ENCODE measurements around the gene PPP2R2D. TPM values are rescaled to one million over a fixed set of nuclear protein-coding genes. Genes with fewer than 3 reads are reported as not detected.
"Not testable (repeated sequence)": the region's sequence is repeated elsewhere in the genome, so short reads cannot be mapped to it uniquely, and the experiment has no call there.

The PPP2R2D gene
- total and polyA plus RNA-seq, 12 donors = 26.8 to 46.5 (median 35.1) TPM

DNA sequence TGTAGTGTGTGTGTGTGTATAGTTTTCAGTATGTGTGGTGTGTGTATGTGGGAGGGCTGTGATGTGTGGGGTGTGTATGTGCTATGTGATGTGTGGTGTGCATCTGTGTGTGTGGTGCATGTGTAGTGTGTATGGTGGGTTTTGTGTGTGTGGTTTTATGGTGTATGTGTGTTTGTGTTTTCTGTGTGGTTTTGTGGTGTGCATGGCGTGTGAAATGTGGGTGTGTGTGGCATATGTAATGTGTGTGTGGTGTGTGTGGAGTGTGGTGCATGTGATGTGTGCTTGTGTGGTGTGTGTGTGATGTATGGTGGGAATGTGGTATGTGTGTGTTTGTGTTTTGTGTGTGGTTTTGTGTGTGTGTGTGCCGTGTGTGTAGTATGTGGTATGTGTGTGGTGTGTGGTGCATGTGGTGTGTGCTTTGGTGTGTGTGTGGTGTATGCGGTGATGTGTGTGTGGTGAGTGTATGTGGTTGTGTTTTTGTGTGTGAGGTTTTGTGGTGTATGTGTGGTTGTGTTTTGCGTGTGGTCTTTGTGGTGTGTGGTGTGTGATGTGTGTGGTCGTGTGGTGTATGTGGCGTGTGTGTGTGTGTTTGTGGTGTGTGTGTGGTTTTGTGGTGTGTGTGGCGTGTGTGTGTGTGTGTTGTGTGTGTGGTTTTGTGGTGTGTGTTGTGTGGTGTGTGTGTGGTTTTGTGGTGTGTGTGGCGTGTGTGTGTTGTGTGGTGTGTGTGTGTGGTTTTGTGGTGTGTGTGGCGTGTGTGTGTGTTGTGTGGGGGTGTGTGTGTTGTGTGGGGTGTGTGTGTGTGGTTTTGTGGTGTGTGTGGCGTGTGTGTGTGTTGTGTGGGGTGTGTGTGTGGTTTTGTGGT is 18.0 kb upstream of the PPP2R2D start:
- Histone ChIP-seq H3K27ac (no peak overlapping the region), H3K27me3 (peaks cover 0 to 17% (median 0%) of the 10 kb centered on the region in 7 donors), H3K4me3 (no peak overlapping the region), H3K9me3 (peaks cover 0 to 3% (median 0%) of the 10 kb centered on the region in 11 donors), H3K4me1 (peaks cover 0 to 8% (median 2%) of the 10 kb centered on the region in 9 donors), H3K36me3 (no peaks in the 10 kb centered on the region)
- intact Hi-C loops (cut with DNase I) = loop anchor here in 2 of 10 donors (10.0 kb wide), 1 partner anchor 262 kb away; no protein-coding TSS in a partner anchor
- no peak for ATAC-seq
- no peak for DNase-seq
- 95 to 96% methylated on average over 10 of the region's 10 CpGs for WGBS, 2 donors
- TF ChIP-seq, protein P1, sequence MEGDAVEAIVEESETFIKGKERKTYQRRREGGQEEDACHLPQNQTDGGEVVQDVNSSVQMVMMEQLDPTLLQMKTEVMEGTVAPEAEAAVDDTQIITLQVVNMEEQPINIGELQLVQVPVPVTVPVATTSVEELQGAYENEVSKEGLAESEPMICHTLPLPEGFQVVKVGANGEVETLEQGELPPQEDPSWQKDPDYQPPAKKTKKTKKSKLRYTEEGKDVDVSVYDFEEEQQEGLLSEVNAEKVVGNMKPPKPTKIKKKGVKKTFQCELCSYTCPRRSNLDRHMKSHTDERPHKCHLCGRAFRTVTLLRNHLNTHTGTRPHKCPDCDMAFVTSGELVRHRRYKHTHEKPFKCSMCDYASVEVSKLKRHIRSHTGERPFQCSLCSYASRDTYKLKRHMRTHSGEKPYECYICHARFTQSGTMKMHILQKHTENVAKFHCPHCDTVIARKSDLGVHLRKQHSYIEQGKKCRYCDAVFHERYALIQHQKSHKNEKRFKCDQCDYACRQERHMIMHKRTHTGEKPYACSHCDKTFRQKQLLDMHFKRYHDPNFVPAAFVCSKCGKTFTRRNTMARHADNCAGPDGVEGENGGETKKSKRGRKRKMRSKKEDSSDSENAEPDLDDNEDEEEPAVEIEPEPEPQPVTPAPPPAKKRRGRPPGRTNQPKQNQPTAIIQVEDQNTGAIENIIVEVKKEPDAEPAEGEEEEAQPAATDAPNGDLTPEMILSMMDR (IDR thresholded peaks at IDR 0.05) = no peak

DNA sequence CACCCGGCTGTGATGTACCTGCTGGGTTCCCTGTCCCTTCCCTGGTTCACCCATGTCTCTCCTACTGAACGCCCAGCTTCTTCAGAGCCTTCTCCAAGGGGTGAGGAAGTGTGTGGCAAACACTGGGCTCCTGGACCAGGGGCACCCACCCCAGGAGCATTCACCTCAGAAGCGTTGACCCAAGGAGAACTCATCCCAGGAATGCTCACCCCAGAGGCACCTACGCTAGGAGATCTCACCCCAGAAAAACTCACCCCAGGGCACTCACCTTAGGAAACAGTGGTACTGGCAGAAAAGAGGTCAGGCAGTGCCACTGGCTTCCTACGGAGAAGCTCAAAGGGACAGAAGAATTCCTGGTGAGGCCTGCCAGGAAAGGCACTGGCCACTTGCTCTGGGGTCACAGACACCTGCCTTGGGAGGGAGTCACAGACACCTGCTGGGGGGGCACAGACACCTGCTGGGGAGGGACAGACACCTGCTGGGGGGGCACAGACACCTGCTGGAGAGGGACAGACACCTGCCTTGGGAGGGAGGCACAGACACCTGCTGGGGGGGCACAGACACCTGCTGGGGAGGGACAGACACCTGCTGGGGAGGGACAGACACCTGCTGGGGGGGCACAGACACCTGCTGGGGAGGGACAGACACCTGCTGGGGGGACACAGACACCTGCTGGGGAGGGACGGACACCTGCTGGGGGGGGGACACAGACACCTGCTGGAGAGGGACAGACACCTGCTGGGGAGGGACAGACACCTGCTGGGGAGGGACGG is 17.0 kb upstream of the PPP2R2D start:
- intact Hi-C loops (cut with DNase I) = loop anchor here in 5 of 10 donors (2.0 to 10.0 kb wide), 3 partner anchors 139 to 261 kb away; no protein-coding TSS in a partner anchor
- H3K4me3 ChIP-seq, H3K9me3 ChIP-seq, H3K27ac ChIP-seq, H3K36me3 ChIP-seq, ATAC-seq, H3K4me1 ChIP-seq, DNase-seq: not testable (repeated sequence)
- peaks cover 0 to 17% (median 0%) of the 10 kb centered on the region in 7 donors for H3K27me3 ChIP-seq
- WGBS, 2 donors = 63 to 64% methylated on average over 7 of the region's 7 CpGs

DNA sequence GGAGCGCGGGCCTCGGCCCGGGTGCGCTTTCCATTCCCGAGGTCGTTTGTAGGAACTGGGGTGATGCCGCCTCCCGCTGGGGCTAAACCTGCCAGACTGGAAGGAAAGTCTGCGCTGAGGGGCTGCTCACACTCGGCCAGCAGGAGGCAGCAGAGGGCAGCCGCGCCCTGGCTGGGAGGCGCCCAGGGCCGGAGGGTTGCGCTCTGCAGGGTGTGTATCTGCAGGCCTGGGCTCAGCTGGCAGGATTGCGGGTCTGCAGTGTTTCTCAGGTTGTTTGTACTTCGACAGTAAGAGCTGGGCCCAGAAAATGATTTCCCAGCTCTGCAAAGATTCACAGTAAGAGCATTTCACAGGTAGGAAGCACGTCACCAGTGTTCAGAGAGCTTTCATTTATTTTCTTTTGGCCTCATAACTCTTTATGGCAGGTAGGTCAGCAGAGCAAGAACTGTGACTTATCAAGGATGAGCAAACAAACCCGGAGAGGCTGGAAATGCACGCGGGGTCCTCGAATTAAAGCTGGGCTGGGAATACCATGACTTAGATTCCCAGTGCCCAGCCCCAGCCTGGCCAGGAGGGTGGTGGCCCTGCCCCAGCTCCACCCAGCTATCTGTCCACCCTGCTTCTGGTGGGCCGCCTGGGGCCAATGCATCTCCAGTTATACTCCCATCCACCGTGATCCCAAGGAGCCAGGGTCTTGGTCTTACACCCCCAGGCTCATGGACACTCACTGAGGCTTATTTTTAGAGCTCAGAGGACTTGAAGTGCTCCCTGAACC is 15.2 kb upstream of the PPP2R2D start:
- ATAC-seq (peak; percentile 94 to 98 (median 95)), DNase-seq (peak; percentile 57 to 84)
- no peak overlapping the region for H3K27ac ChIP-seq
- peaks cover 0 to 8% (median 2%) of the 10 kb centered on the region in 9 donors for H3K4me1 ChIP-seq
- TF ChIP-seq, protein P1 (IDR thresholded peaks at IDR 0.05) = peak; percentile 95 to 98 (median 97)
- H3K27me3 ChIP-seq = peaks cover 0 to 24% (median 2%) of the 10 kb centered on the region in 7 donors
- H3K4me3 ChIP-seq = no peak overlapping the region
- no peaks in the 10 kb centered on the region for H3K36me3 ChIP-seq
- intact Hi-C loops (cut with DNase I) = loop anchor here (1.0 to 10.0 kb wide), 6 partner anchors 57 to 259 kb away; no protein-coding TSS in a partner anchor
- H3K9me3 ChIP-seq = no peaks in the 10 kb centered on the region
- WGBS, 2 donors = 21 to 23% methylated on average over 25 of the region's 25 CpGs

- TF ChIP-seq, protein P1 (IDR thresholded peaks at IDR 0.05) = no peak
- Histone ChIP-seq H3K9me3 (no peaks in the 10 kb centered on the region), H3K27ac (no peak overlapping the region), H3K36me3 (no peaks in the 10 kb centered on the region), H3K27me3 (peaks cover 0 to 30% (median 8%) of the 10 kb centered on the region in 7 donors), H3K4me3 (no peak overlapping the region), H3K4me1 (peaks cover 0 to 8% (median 2%) of the 10 kb centered on the region in 9 donors)
- intact Hi-C loops (cut with DNase I) = loop anchor here in 8 of 10 donors (1.0 to 10.0 kb wide), 6 partner anchors 56 to 259 kb away; no protein-coding TSS in a partner anchor
- 65 to 77% methylated on average over 10 of the region's 10 CpGs for WGBS, 2 donors
- no peak for DNase-seq
- ATAC-seq = no peak
Measured at GRCh38 chr10:131886237-131886636, 14.6 kb upstream of the PPP2R2D start.
